Esophagus squamous epithelium (tissue), 4 donors: Measurements from ENCODE around the gene NME7.

Source experiments
- CTCF ChIP-seq, 6 experiments: fragments of 450-650 bp in 4 of 6; fragments of 200-600 bp in 2 of 6; sonication (generic) in 2 of 6; IDR thresholded peaks; one replicate each; pipeline ENCODE4 v1.5.1; 2016 to 2019; ENCODE audit warnings: antibody characterized with exemption in 6 of 6, mild to moderate bottlenecking in 4 of 6, moderate library complexity in 4 of 6
- POLR2A ChIP-seq, 4 donors: fragments of 450-650 bp; IDR thresholded peaks; one replicate each; pipeline ENCODE4 v1.6.1; 2017; ENCODE audit warnings: antibody characterized with exemption in 4 of 4, mild to moderate bottlenecking in 4 of 4, moderate library complexity in 3 of 4

GRCh38 chr1:169099561-169099960 lies 268.0 kb downstream of the NME7 start:
- TF ChIP-seq CTCF (IDR thresholded peaks at IDR 0.05), result no peak
- no peak for TF ChIP-seq POLR2A (IDR thresholded peaks at IDR 0.05)
